PC-3 (cell line): ENCODE results near the gene PPFIBP2. TPM values are rescaled to one million over a fixed set of nuclear protein-coding genes. Genes with fewer than 3 reads are reported as not detected.

Source experiments
- ATAC-seq: fragments of 200-7000 bp; cut with Tn5 transposase; 2 replicates; pipeline ENCODE4 v1.9.1; 2020; ENCODE audit warnings: mild to moderate bottlenecking, moderate library complexity
- BruUV-seq: library from RNA; stranded (reverse); fragments of 400-500 nt; replicated peaks from 2 replicates; lab custom pipeline; 2021; lab: Mats Ljungman, UMichigan
- CTCF ChIA-PET: fragments of 300-600 bp; sonication (Branson Sonifier 250); formaldehyde crosslinking; loops from one replicate; lab custom pipeline; 2022; ENCODE audit warnings: antibody characterized with exemption; lab: Charles Lee
- POLR2A ChIA-PET: fragments of 300-600 bp; sonication (Branson Sonifier 250); formaldehyde crosslinking; loops from one replicate; lab custom pipeline; 2022; ENCODE audit warnings: antibody characterized with exemption; ENCODE audit not compliant: unreplicated experiment; lab: Charles Lee
- DNase-seq: peaks from one replicate; pipeline ENCODE4 v3.0.0-alpha.2; 2015
- H2AFZ ChIP-seq: fragments of 300-600 bp; sonication (generic); 2 replicates; pipeline ENCODE4 v1.6.0; 2016; ENCODE audit warnings: antibody characterized with exemption, low read length
- H3F3A ChIP-seq: fragments of 300-600 bp; sonication (generic); one replicate; pipeline ENCODE4 v1.6.0; 2017; ENCODE audit warnings: antibody characterized with exemption, low read length, control low read depth, mild to moderate bottlenecking; ENCODE audit not compliant: unreplicated experiment
- H3K27ac ChIP-seq: fragments of 300-600 bp; sonication (generic); 2 replicates; pipeline ENCODE4 v1.5.1; 2016; ENCODE audit warnings: mild to moderate bottlenecking, low read length
- H3K27me3 ChIP-seq: fragments of 300-600 bp; sonication (generic); 2 replicates; pipeline ENCODE4 v1.6.1; 2016; ENCODE audit warnings: low read length, mixed read lengths
- H3K36me3 ChIP-seq: fragments of 300-600 bp; sonication (generic); 2 replicates; pipeline ENCODE4 v1.6.1; 2016; ENCODE audit warnings: low read depth, mixed run types, low read length, mixed read lengths
- H3K4me1 ChIP-seq: fragments of 300-600 bp; sonication (generic); 2 replicates; pipeline ENCODE4 v1.5.1; 2016; ENCODE audit warnings: low read length; ENCODE audit not compliant: insufficient read depth
- H3K4me2 ChIP-seq: fragments of 300-600 bp; sonication (generic); 2 replicates; pipeline ENCODE4 v1.6.0; 2016; ENCODE audit warnings: low read length
- H3K4me3 ChIP-seq: fragments of 300-600 bp; sonication (generic); 2 replicates; pipeline ENCODE4 v1.5.1; 2016; ENCODE audit warnings: mild to moderate bottlenecking, low read length, mixed read lengths
- H3K79me2 ChIP-seq: fragments of 300-600 bp; sonication (generic); 2 replicates; pipeline ENCODE4 v1.6.1; 2017; ENCODE audit warnings: low read length, mixed read lengths
- H3K9ac ChIP-seq: fragments of 300-600 bp; sonication (generic); 2 replicates; pipeline ENCODE4 v1.6.0; 2016; ENCODE audit warnings: mild to moderate bottlenecking, low read length
- H3K9me2 ChIP-seq: fragments of 300-600 bp; sonication (generic); replicated peaks from 2 replicates; pipeline ENCODE4 v1.6.1; 2016; ENCODE audit warnings: mixed run types, low read length, mixed read lengths
- H3K9me3 ChIP-seq: fragments of 300-600 bp; sonication (generic); 2 replicates; pipeline ENCODE4 v1.6.1; 2016; ENCODE audit warnings: low read length, mixed read lengths
- H4K20me1 ChIP-seq: fragments of 300-600 bp; sonication (generic); 2 replicates; pipeline ENCODE4 v1.6.1; 2016; ENCODE audit warnings: low read length, mixed read lengths
- CTCF ChIP-seq: fragments of 300-600 bp; sonication (generic); conservative IDR thresholded peaks from 2 replicates; pipeline ENCODE4 v1.5.1; 2017; ENCODE audit warnings: antibody characterized with exemption, low read depth, mild to moderate bottlenecking, low read length
- EZH2 ChIP-seq: fragments of 300-600 bp; sonication (generic); IDR thresholded peaks from one replicate; pipeline ENCODE4 v1.6.1; 2017; ENCODE audit warnings: antibody characterized with exemption, mild to moderate bottlenecking, low read length; ENCODE audit not compliant: unreplicated experiment
- EZH2phosphoT487 ChIP-seq: fragments of 300-600 bp; sonication (generic); IDR thresholded peaks from 2 replicates; pipeline ENCODE4 v1.6.1; 2018; ENCODE audit warnings: mild to moderate bottlenecking, antibody characterized with exemption, low read length, borderline replicate concordance
- intact Hi-C: fragments of 100-400 bp; cut with micrococcal nuclease; formaldehyde crosslinking; loops from 2 replicates; pipeline ENCODE4 v1.9.0; 2023
- total RNA-seq: library from RNA; depleted of rRNA; stranded (reverse); fragments of >200 nt; gene quantifications from 2 replicates; pipeline ENCODE4 v1.2.3, GENCODE V29; 2014

PPFIBP2 gene
- total RNA-seq, 1 experiment from 2014 or later = 3.2 TPM

GRCh38 chr11:7573558-7574296, 59.9 kb downstream of the PPFIBP2 start:
- CTCF ChIA-PET = interaction anchor here (0.7 kb wide), 1 partner anchor 91 kb away, joined by 3 read pairs; no protein-coding TSS in a partner anchor
- BruUV-seq = no TSS peak

GRCh38 chr11:7574491-7575130, 60.8 kb downstream of the PPFIBP2 start:
- Histone ChIP-seq H3K9me2 (no peaks in the 10 kb centered on the region), H3K4me2 (no peak overlapping the region), H3K9me3 (no peaks in the 10 kb centered on the region), H3K4me3 (no peak overlapping the region), H3F3A (no peaks in the 10 kb centered on the region), H3K27me3 (no peaks in the 10 kb centered on the region), H3K4me1 (peaks cover 41% of the 10 kb centered on the region), H3K79me2 (no peaks in the 10 kb centered on the region), H4K20me1 (no peaks in the 10 kb centered on the region), H2AFZ (no peak overlapping the region), H3K9ac (no peak overlapping the region), H3K36me3 (no peaks in the 10 kb centered on the region), H3K27ac (no peak overlapping the region)
- ATAC-seq (no peak), DNase-seq (no peak)
- intact Hi-C loops = loop anchor here (10.0 kb wide), 1 partner anchor 430 kb away; no protein-coding TSS in a partner anchor
- POLR2A ChIA-PET = no interaction called here
- BruUV-seq = no TSS peak
- TF ChIP-seq EZH2 = no peak
- TF ChIP-seq EZH2phosphoT487 = no peak
- TF ChIP-seq CTCF = no peak
- CTCF ChIA-PET = no interaction called here

More at GRCh38 chr11:7573558-7574296, 59.9 kb downstream of the PPFIBP2 start:
- intact Hi-C loops = loop anchor here (10.0 kb wide), 1 partner anchor 429 kb away; no protein-coding TSS in a partner anchor
- no peaks in the 10 kb centered on the region for H3K36me3 ChIP-seq
- no peaks in the 10 kb centered on the region for H3K9me3 ChIP-seq
- no peaks in the 10 kb centered on the region for H3K9me2 ChIP-seq
- no peak for DNase-seq
- H3K4me1 ChIP-seq = peaks cover 39% of the 10 kb centered on the region
- H3K27me3 ChIP-seq = no peaks in the 10 kb centered on the region
- no peaks in the 10 kb centered on the region for H4K20me1 ChIP-seq
- POLR2A ChIA-PET = no interaction called here
- H3K4me2 ChIP-seq = no peak overlapping the region
- no peak overlapping the region for H2AFZ ChIP-seq
- H3K27ac ChIP-seq = no peak overlapping the region
- H3K79me2 ChIP-seq = no peaks in the 10 kb centered on the region
- ATAC-seq = no peak
- no peak overlapping the region for H3K9ac ChIP-seq
- H3F3A ChIP-seq = no peaks in the 10 kb centered on the region
- no peak for TF ChIP-seq EZH2phosphoT487
- TF ChIP-seq CTCF = no peak
- TF ChIP-seq EZH2 = no peak
- no peak overlapping the region for H3K4me3 ChIP-seq
